ENCODE data around the gene BTBD9. TPM values are rescaled to one million over a fixed set of nuclear protein-coding genes. Genes with fewer than 3 reads are reported as not detected.

Gene BTBD9
- total RNA-seq, 1 donor from 2014 or later = 24.1 TPM

DNA sequence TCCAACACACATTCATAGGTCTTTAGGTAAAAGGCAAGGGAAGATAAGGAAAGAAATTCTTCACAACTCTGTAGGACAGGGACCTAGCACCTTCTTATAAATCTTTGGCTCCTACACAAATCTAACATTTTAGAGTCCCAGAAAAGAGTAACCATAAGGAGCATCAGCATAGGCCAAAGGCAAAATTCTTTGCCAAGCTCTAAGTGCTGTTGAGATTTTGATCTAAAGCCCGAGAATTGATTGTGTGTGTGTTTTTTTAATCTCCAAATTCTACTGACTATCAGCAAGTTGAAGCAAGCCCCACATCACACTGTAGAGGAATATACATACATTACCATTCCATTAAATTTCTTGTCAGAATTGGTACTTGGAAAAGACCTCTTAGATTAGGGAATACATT lies 233.6 kb downstream of the BTBD9 start:
- DNase-seq (ENCODE audit: extremely low spot score in 2 of 2) = no peak
- H3K27me3 ChIP-seq = no peaks in the 10 kb centered on the region
- H3K9me3 ChIP-seq = no peaks in the 10 kb centered on the region
- no peak overlapping the region for H3K4me3 ChIP-seq
- H3K4me1 ChIP-seq = peaks cover 47% of the 10 kb centered on the region
- TF ChIP-seq POLR2AphosphoS5 (IDR thresholded peaks at IDR 0.05; ENCODE audit: insufficient read depth in 1 of 2, low read depth in 1 of 2) (no peak), POLR2A (IDR thresholded peaks at IDR 0.05) (no peak)
- TF ChIP-seq, protein P1, sequence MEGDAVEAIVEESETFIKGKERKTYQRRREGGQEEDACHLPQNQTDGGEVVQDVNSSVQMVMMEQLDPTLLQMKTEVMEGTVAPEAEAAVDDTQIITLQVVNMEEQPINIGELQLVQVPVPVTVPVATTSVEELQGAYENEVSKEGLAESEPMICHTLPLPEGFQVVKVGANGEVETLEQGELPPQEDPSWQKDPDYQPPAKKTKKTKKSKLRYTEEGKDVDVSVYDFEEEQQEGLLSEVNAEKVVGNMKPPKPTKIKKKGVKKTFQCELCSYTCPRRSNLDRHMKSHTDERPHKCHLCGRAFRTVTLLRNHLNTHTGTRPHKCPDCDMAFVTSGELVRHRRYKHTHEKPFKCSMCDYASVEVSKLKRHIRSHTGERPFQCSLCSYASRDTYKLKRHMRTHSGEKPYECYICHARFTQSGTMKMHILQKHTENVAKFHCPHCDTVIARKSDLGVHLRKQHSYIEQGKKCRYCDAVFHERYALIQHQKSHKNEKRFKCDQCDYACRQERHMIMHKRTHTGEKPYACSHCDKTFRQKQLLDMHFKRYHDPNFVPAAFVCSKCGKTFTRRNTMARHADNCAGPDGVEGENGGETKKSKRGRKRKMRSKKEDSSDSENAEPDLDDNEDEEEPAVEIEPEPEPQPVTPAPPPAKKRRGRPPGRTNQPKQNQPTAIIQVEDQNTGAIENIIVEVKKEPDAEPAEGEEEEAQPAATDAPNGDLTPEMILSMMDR (IDR thresholded peaks at IDR 0.05) = no peak
- H3K27ac ChIP-seq = no peak overlapping the region
- intact Hi-C loops (cut with DNase I) = no loop called here
- H3K36me3 ChIP-seq = no peaks in the 10 kb centered on the region

DNA sequence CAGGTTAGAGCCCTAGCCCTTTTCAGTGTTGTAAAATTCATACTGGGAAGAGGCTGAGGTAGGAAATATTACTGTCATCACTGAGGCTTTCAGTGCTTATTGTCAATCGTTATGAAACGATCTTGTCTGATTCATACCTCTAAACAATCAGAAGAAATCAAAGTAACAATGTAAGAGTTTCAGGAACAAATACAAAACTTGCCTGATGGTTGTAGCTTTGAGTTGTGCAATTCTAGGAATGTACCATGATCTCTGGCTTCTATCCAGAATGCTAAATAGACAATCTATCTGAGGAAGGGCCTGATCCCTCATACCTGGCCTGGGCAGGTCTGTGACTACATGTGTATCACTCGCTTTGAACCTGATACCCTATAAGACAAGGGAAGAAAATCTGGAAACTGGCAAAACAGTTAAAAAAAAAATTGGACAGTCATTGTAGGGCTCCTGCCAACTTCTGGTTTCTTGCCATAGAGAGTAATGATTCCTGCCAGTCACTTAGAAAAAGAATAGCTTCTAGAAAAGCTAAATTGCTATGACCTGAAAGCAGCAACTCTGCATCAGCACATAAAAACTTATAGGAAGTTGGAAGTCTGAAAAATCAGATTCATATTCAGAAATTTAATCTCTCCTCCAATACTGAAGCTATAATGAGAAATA lies 234.7 kb downstream of the BTBD9 start:
- H3K27ac ChIP-seq = peak overlapping the region; percentile 15

DNA sequence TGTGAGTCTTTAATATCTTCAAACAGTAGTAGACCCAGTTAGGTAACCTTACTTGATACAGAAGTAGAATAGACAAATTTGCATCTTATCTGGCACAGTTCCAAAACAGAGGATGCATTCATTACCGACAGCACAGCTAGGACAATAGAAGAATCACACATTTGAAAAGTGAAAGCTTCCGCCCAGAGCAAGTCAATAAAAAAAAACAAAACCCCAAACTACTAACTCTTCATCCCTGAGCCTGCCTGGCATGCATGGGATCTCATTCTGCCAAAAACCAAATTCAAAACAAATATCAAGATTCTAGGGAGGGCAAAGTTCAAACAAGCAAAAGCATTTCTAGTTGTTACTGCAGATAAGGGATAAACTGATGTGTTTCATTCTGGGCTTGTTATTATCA lies 235.4 kb downstream of the BTBD9 start:
- TF ChIP-seq, protein P1 (IDR thresholded peaks at IDR 0.05) = no peak

More for the DNA sequence above, 234.7 kb downstream of the BTBD9 start:
- peaks cover 47% of the 10 kb centered on the region for H3K4me1 ChIP-seq
- no peaks in the 10 kb centered on the region for H3K27me3 ChIP-seq
- DNase-seq (ENCODE audit: extremely low spot score in 2 of 2) = no peak
- no peak overlapping the region for H3K4me3 ChIP-seq
- intact Hi-C loops (cut with DNase I) = no loop called here
- no peaks in the 10 kb centered on the region for H3K36me3 ChIP-seq
- H3K9me3 ChIP-seq = no peaks in the 10 kb centered on the region
- peak in 1 of 2 donors; percentile 54 for TF ChIP-seq POLR2AphosphoS5 (IDR thresholded peaks at IDR 0.05; ENCODE audit: insufficient read depth in 1 of 2, low read depth in 1 of 2)
- no peak for TF ChIP-seq POLR2A (IDR thresholded peaks at IDR 0.05)
- TF ChIP-seq, protein P1 (IDR thresholded peaks at IDR 0.05) = no peak

DNA sequence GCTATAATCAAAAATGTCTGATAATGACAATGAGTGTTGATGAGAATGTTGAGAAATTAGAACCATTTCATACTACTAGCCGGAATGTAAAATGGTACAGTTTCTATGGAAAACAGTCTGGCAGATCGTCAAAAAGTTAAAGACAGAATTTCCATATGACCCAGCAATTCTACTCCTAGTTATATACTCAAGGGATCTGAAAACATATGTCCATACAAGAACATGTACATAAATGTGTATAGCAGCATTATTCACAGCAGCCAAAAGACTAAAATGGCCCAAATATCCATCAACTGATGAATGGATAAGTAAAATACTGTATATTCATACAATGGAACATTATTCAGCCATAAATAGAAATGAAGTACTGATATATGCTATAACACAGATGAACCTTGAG lies 236.2 kb downstream of the BTBD9 start:
- Histone ChIP-seq H3K27ac (no peak overlapping the region), H3K27me3 (no peaks in the 10 kb centered on the region), H3K36me3 (no peaks in the 10 kb centered on the region), H3K9me3 (no peaks in the 10 kb centered on the region), H3K4me1 (peaks cover 47% of the 10 kb centered on the region), H3K4me3 (no peak overlapping the region)
- intact Hi-C loops (cut with DNase I) = no loop called here
- DNase-seq (ENCODE audit: extremely low spot score in 2 of 2) = no peak
- no peak for TF ChIP-seq POLR2AphosphoS5 (IDR thresholded peaks at IDR 0.05; ENCODE audit: insufficient read depth in 1 of 2, low read depth in 1 of 2)

More for the DNA sequence above, 235.4 kb downstream of the BTBD9 start:
- H3K9me3 ChIP-seq = no peaks in the 10 kb centered on the region
- DNase-seq (ENCODE audit: extremely low spot score in 2 of 2) = no peak
- no peaks in the 10 kb centered on the region for H3K36me3 ChIP-seq
- no peaks in the 10 kb centered on the region for H3K27me3 ChIP-seq
- no peak overlapping the region for H3K4me3 ChIP-seq
- H3K27ac ChIP-seq = no peak overlapping the region
- intact Hi-C loops (cut with DNase I) = no loop called here
- peaks cover 47% of the 10 kb centered on the region for H3K4me1 ChIP-seq

DNA sequence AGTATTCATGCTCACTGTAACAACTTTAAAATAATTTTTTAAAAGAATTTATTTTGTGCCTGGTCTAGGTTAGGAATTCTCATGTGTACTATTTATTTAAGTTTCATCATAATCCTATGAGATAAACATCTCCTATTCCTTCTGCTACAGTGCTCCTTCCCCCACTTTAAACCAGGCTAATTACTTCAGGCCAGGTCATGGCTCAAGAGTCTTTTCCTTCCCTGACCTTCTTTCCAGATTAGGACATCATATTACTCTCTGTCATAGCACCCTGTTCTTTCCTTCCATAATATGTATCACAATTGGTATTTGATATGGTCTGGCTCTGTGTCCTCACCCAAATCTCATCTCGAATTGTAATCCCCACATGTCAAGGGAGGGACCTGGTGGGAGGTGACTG lies 239.0 kb downstream of the BTBD9 start:
- intact Hi-C loops (cut with DNase I) = no loop called here
- Histone ChIP-seq H3K27ac (no peak overlapping the region), H3K36me3 (no peaks in the 10 kb centered on the region), H3K9me3 (no peaks in the 10 kb centered on the region), H3K27me3 (no peaks in the 10 kb centered on the region), H3K4me3 (no peak overlapping the region), H3K4me1 (peaks cover 24% of the 10 kb centered on the region)
- no peak for DNase-seq (ENCODE audit: extremely low spot score in 2 of 2)
- TF ChIP-seq POLR2A (IDR thresholded peaks at IDR 0.05) = no peak
- TF ChIP-seq, protein P1 (IDR thresholded peaks at IDR 0.05) = no peak
- TF ChIP-seq POLR2AphosphoS5 (IDR thresholded peaks at IDR 0.05; ENCODE audit: insufficient read depth in 1 of 2, low read depth in 1 of 2) = no peak

All from vagina (tissue), 2 donors.